K562 (cell line): Measurements from ENCODE around the gene CBFA2T3. TPM values are rescaled to one million over a fixed set of nuclear protein-coding genes. Genes with fewer than 3 reads are reported as not detected.

ENCODE experiments used
- AFF4 ChIP-seq: sonication (generic); formaldehyde crosslinking; IDR thresholded peaks from 2 replicates; pipeline ENCODE4 v1.8.0; 2023; ENCODE audit warnings: mild to moderate bottlenecking, missing genetic modification reagents
- CBX3 ChIP-seq, 2 experiments: IDR thresholded peaks; 1 replicate in 1 of 2; 2 replicates in 1 of 2; pipeline ENCODE4 v1.6.1; 2012; ENCODE audit warnings: inconsistent platforms in 2 of 2, low read length in 2 of 2, borderline replicate concordance in 1 of 2, control low read depth in 1 of 2
- CHAMP1 ChIP-seq: fragments of 450-650 bp; IDR thresholded peaks from 2 replicates; pipeline ENCODE4 v1.6.1; 2016; ENCODE audit warnings: mild to moderate bottlenecking
- CREM ChIP-seq: IDR thresholded peaks from 2 replicates; pipeline ENCODE4 v1.6.1; 2014; ENCODE audit warnings: antibody characterized with exemption, low read depth
- E2F1 ChIP-seq: sonication (generic); formaldehyde crosslinking; IDR thresholded peaks from 2 replicates; pipeline ENCODE4 v1.8.1; 2023; ENCODE audit warnings: mild to moderate bottlenecking, missing genetic modification reagents, moderate library complexity
- MXD1 ChIP-seq: fragments of 250-450 bp; sonication (Bioruptor Pico); IDR thresholded peaks from 2 replicates; pipeline ENCODE4 v1.8.0; 2021; ENCODE audit warnings: borderline replicate concordance, mild to moderate bottlenecking, moderate library complexity; ENCODE audit not compliant: poor library complexity, severe bottlenecking
- NFE2 ChIP-seq: IDR thresholded peaks from 2 replicates; pipeline ENCODE4 v1.6.1; 2014; ENCODE audit warnings: antibody characterized with exemption, low read depth
- NFE2L1 ChIP-seq: fragments of 450-650 bp; IDR thresholded peaks from 2 replicates; pipeline ENCODE4 v1.6.1; 2016; ENCODE audit warnings: missing genetic modification characterization, low read depth, mild to moderate bottlenecking, missing compliant biosample characterization, moderate library complexity, borderline replicate concordance
- NFYB ChIP-seq: IDR thresholded peaks from 2 replicates; pipeline ENCODE4 v1.6.1; 2011; ENCODE audit warnings: mild to moderate bottlenecking, moderate library complexity; ENCODE audit not compliant: insufficient read length; ENCODE audit errors: extremely low read depth
- RHOXF2B ChIP-seq: fragments of 250-450 bp; sonication (Bioruptor Pico); conservative IDR thresholded peaks from 2 replicates; pipeline ENCODE4 v1.5.1; 2021
- SFPQ ChIP-seq: fragments of 200-400 bp; formaldehyde crosslinking; IDR thresholded peaks from 2 replicates; pipeline ENCODE4 v1.6.1; 2017; ENCODE audit warnings: mild to moderate bottlenecking, low read depth, low read length, moderate library complexity
- SIRT6 ChIP-seq: IDR thresholded peaks from one replicate; pipeline ENCODE4 v1.6.1; 2012; ENCODE audit warnings: low read depth, mild to moderate bottlenecking, control low read depth, inconsistent platforms, low read length, moderate library complexity
- STAG1 ChIP-seq: sonication (generic); formaldehyde crosslinking; IDR thresholded peaks from 2 replicates; pipeline ENCODE4 v1.5.0; 2020; ENCODE audit warnings: missing genetic modification reagents, borderline replicate concordance
- ZBTB9 ChIP-seq: fragments of 450-650 bp; formaldehyde crosslinking; IDR thresholded peaks from 2 replicates; pipeline ENCODE4 v1.4.0; 2020; ENCODE audit warnings: mild to moderate bottlenecking, moderate library complexity
- ZNF263 ChIP-seq: sonication (generic); formaldehyde crosslinking; IDR thresholded peaks from 2 replicates; pipeline ENCODE4 v1.8.0; 2022; ENCODE audit warnings: mild to moderate bottlenecking, missing genetic modification reagents, borderline replicate concordance
- polyA plus RNA-seq, 8 experiments: library from polyadenylated mRNA; depleted of rRNA in 4 of 8; stranded (reverse) in 5 of 8; unstranded in 3 of 8; fragments of >200 nt; fragmentation: Nextera tagmentation in 2 of 8; fragmentation: Illumina TruSeq in 1 of 8; extraction: Ambion mirVana in 2 of 8; extraction: Trizol in 1 of 8; gene quantifications; 2 replicates each; pipeline versions ENCODE4 v1.2.1 to v1.2.3, GENCODE V29; 2011 to 2014; ENCODE audit warnings: inconsistent platforms in 1 of 8, missing spikeins in 1 of 8
- total RNA-seq, 7 experiments: library from RNA; depleted of rRNA in 6 of 7; stranded (reverse); fragments of >200 nt in 6 of 7; fragmentation: Illumina TruSeq in 2 of 7; extraction: Trizol in 2 of 7; gene quantifications; 2 replicates each; pipeline versions ENCODE4 v1.2.1 to v1.2.3, GENCODE V29; 2011 to 2021; ENCODE audit warnings: low replicate concordance in 1 of 7

The CBFA2T3 gene
- total and polyA plus RNA-seq, 9 of the 15 experiments (the other 6 are each of a cell fraction or from before 2014, with no cell fraction given), result 2.3 to 145 (median 6.7) TPM

GRCh38 chr16:88976366-88977017 lies 515 bp downstream of the CBFA2T3 start (continued):
- TF ChIP-seq AFF4 (CRISPR knock-in tag) (peak; percentile 37; the same call in 1 of the 2 replicates), NFYB (no peak), CBX3 (IDR thresholded peaks at IDR 0.05; ENCODE audit: borderline replicate concordance in 1 of 2, low read length in 2 of 2) (no peak), RHOXF2B (CRISPR knock-in tag) (no peak), SIRT6 (no peak), ZBTB9 (CRISPR knock-in tag) (no peak), CHAMP1 (no peak), MXD1 (CRISPR knock-in tag) (no peak), NFE2 (no peak), CREM (no peak), ZNF263 (CRISPR knock-in tag) (no peak; the same call in 1 of the 2 replicates), NFE2L1 (no peak), E2F1 (CRISPR knock-in tag) (no peak), STAG1 (CRISPR knock-in tag) (0 out of 2 replicates have a peak, but pooled peaks have one; percentile 21), SFPQ (no peak)
